GM19463 (cell line): ENCODE measurements around the gene CAPN1.
"Not testable (repeated sequence)": the region's sequence is repeated elsewhere in the genome, so short reads cannot be mapped to it uniquely, and the experiment has no call there.

ENCODE experiments used
- ATAC-seq: cut with Tn5 transposase; IDR thresholded peaks from one replicate; pipeline ENCODE4 v1.9.1; 2021; ENCODE audit warnings: mild to moderate bottlenecking, moderate library complexity; ENCODE audit not compliant: unreplicated experiment

CAPN1 gene

GRCh38 chr11:65181569-65182257 is at the start of gene CAPN1:
TSS of gene CAPN1 (plus strand) at chr11:65181928. CDS start at chr11:65182702, 774 bp downstream.
- ATAC-seq, result peak; percentile 46

GRCh38 chr11:65132238-65132987 is 49.3 kb upstream of the CAPN1 start:
- peak; percentile 33 for ATAC-seq

- ATAC-seq, result no peak
Measured at GRCh38 chr11:65132988-65133700, 48.6 kb upstream of the CAPN1 start.

- no peak for ATAC-seq
Measured at GRCh38 chr11:65133724-65134123, 48.0 kb upstream of the CAPN1 start.

- peak; percentile 55 for ATAC-seq
Measured at GRCh38 chr11:65134240-65134951, 47.3 kb upstream of the CAPN1 start, which contains the start of gene SYVN1. TSS of gene SYVN1 (minus strand) at chr11:65134519. CDS start at chr11:65133601, 918 bp downstream.

- ATAC-seq, result peak; percentile 61
Measured at GRCh38 chr11:65134952-65135632, 46.6 kb upstream of the CAPN1 start.

GRCh38 chr11:65135633-65136145 is 46.0 kb upstream of the CAPN1 start:
- no peak for ATAC-seq

- ATAC-seq, result no peak
Measured at GRCh38 chr11:65136515-65137096, 45.1 kb upstream of the CAPN1 start.

GRCh38 chr11:65141896-65142494 is 39.7 kb upstream of the CAPN1 start:
- ATAC-seq, result no peak

GRCh38 chr11:65147352-65148075 is 34.2 kb upstream of the CAPN1 start:
- ATAC-seq, result no peak

GRCh38 chr11:65148657-65149056 is 33.1 kb upstream of the CAPN1 start:
- no peak for ATAC-seq

GRCh38 chr11:65150131-65150508 is 31.6 kb upstream of the CAPN1 start:
- not testable (repeated sequence) for ATAC-seq

GRCh38 chr11:65150509-65151299 is 31.0 kb upstream of the CAPN1 start:
- no peak for ATAC-seq

GRCh38 chr11:65151331-65151899 is 30.3 kb upstream of the CAPN1 start:
- no peak for ATAC-seq

- no peak for ATAC-seq
Measured at GRCh38 chr11:65152122-65152521, 29.6 kb upstream of the CAPN1 start.

GRCh38 chr11:65156256-65156655 is 25.5 kb upstream of the CAPN1 start:
- no peak for ATAC-seq

- ATAC-seq, result no peak
Measured at GRCh38 chr11:65156926-65157325, 24.8 kb upstream of the CAPN1 start.

- ATAC-seq, result no peak
Measured at GRCh38 chr11:65157336-65157735, 24.4 kb upstream of the CAPN1 start.
